ENCODE measurements around the gene GZMM.

The GZMM gene

GRCh38 chr19:566844-567243 lies 23.0 kb downstream of the GZMM start:
- DNase-seq (ENCODE audit: low read depth), result no peak

DNA sequence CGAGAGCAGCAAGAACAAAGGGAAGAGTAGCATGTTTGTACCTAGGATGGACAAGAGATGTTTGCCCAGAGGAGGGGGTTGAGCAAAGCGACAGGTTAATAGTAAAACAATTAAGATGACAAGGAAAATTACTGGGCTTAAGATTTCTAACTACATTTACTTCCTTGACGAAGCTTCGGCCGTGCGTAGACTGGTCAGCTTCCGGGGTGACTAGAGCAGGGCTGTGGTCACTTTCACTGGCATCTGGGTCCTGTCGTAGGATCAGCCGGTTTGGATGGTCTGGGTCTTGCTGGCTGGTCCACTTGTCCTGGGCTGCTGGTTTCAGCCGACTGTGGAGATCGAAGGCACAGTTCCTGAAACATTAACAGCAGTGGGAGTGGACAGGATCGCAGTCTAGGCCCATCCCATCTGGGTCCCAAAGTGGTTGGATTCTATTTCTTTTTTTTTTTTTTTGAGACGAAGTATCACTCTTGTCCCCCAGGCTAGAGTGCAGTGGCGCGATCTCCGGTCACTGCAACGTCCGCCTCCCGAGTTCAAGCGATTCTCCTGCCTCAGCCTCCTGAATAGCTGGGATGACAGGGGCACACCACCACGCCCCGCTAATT lies 23.5 kb downstream of the GZMM start:
- no peak for DNase-seq (ENCODE audit: low read depth)

- no peak for DNase-seq (ENCODE audit: low read depth)
These were observed 26.4 kb downstream of the GZMM start for GRCh38 chr19:570251-570686.

GRCh38 chr19:570937-571565 lies 27.2 kb downstream of the GZMM start:
- no peak for DNase-seq (ENCODE audit: low read depth)

- no peak for DNase-seq (ENCODE audit: low read depth)
These were observed 27.7 kb downstream of the GZMM start for GRCh38 chr19:571566-571974.

DNA sequence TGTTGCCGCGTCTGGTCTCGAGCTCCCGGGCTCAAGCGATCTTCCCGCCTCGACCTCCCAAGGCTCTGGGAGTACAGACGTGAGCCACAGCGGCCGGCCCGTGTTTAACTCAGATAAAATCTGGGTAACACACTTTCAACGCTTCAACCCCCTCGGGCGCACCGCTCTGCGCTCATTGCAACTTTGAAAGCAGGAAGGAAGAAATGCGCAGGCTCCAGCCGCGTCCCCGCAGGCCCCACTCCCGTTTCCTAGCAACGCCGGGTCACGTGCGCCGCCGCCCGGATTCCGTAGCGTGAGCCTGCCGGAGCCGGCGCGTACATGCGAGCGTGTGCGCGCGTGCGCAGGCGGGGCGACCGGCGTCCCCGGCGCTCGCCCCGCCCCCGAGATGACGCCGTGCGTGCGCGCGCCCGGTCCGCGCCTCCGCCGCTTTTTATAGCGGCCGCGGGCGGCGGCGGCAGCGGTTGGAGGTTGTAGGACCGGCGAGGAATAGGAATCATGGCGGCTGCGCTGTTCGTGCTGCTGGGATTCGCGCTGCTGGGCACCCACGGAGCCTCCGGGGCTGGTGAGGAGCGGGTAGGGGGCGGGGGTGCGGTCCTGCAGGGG lies 28.4 kb downstream of the GZMM start, which contains the start of gene BSG:
TSS of gene BSG (plus strand) at position 457 of the 603 bp plus-strand sequence. CDS start at position 496, 39 bp downstream.
- DNase-seq (ENCODE audit: low read depth), result peak; percentile 97

DNA sequence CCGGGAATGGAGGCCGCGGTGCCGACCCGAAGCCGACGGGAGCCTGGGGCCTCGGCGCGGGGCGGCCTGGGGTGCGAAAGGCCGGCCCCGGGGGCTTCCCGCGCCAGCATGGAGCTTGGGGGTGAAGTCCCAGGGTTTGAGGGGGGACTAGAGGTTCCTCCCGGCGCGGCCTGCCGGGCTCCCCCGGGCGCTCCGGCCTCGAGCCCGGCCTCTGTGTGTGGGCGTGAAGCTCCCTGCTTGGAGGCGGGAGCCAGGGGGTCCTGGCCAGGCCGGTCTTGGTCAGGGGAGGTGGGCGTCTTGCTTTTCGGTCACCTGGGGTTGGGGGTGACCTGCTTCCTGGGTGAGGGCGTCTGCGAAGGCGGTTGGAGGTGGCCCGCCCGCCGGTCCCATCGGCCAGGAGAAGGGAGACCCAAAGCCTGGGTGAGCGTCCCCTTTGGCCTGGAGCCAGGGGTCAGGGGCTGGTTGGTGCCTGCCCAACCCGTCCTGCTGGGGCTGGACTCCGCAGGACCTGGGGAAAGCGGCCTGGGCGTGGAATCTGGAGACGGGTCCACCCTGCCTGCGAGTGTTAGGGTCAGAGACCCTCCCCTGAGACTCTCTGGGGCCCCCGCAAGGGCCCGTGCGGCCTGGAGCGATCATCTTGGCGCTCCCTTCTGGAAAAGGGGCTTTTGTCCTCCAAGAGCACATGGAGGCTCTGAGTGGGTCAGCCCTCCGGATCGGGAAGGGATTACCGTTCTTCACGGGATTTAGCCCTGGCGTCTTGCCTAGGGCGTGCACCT lies 29.1 kb downstream of the GZMM start:
- no peak for DNase-seq (ENCODE audit: low read depth)

DNA sequence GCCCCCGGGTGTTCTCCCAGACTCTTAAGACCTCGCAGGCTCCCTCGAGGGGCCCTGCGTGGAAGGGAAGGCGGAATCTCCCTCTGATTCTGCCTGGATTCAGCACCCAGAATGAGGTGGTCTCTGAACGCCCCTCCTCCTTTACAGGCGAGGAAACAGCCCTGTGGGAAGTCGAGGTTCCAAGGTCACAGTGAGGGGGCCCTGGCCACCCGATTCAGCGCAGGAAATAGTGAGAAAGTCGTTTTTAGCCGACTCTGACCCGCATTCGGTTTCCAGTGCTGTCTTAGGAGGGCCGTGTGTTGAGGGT lies 29.6 kb downstream of the GZMM start:
- DNase-seq (ENCODE audit: low read depth), result no peak

GRCh38 chr19:574658-575526 lies 31.0 kb downstream of the GZMM start:
- no peak for DNase-seq (ENCODE audit: low read depth)

GRCh38 chr19:575527-576506 lies 32.0 kb downstream of the GZMM start:
- no peak for DNase-seq (ENCODE audit: low read depth)

DNA sequence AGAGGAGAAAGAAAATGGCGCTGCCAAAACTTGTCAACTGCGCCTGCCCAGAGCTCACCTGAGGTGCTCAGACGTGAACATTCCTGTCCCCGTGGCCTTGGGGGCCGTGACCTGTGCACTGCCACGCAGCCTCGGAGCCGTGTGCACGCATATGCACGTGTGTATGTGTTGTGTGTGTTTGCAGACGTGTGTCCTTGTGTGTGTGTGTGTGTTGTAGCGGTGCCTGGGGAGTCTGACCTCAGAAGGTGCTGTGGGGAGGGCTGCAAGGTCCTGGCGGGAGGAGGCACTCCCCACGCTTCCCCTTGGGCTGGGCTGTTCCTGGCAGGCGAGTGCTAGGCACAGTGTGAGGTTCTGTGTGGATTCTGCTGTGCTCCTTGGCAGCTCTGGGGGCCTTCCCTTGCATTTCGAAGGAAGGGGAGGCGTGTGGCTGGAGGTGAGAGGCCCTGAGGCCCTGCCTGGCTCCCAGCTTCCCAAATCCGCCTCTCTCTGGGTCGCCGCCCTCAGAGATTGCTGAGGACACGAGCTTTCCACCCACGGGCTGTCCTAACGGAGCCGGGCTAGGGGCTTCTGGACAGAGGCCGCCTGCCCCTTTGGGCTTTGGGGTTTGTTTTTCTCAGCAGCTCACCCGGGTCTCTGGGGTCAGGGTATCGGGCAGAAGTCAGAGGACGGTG lies 33.0 kb downstream of the GZMM start:
- DNase-seq (ENCODE audit: low read depth), result no peak

- DNase-seq (ENCODE audit: low read depth), result no peak
These were observed 33.9 kb downstream of the GZMM start for GRCh38 chr19:577439-578392.

- no peak for DNase-seq (ENCODE audit: low read depth)
These were observed 35.4 kb downstream of the GZMM start for GRCh38 chr19:579111-579841.

GRCh38 chr19:579842-580155 lies 35.9 kb downstream of the GZMM start:
- no peak for DNase-seq (ENCODE audit: low read depth)

DNA sequence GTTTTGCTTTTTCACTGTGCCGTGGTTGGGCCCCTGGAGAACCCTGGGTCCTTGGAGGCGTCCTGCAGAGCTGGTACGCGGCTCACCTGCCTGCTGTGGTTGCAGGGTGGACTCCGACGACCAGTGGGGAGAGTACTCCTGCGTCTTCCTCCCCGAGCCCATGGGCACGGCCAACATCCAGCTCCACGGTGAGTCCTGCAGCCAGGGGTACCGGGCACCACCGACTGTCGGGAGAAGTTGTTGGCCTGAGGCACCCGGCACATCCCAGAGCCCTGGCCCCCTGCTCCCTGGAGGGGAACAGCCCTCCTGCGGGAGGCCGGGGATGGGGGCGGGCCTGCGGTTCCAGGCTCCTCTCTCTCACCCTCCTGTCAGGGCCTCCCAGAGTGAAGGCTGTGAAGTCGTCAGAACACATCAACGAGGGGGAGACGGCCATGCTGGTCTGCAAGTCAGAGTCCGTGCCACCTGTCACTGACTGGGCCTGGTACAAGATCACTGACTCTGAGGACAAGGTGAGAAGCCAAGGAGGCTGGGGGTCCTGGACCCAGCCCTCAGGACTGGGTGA lies 36.5 kb downstream of the GZMM start:
- DNase-seq (ENCODE audit: low read depth), result no peak

DNA sequence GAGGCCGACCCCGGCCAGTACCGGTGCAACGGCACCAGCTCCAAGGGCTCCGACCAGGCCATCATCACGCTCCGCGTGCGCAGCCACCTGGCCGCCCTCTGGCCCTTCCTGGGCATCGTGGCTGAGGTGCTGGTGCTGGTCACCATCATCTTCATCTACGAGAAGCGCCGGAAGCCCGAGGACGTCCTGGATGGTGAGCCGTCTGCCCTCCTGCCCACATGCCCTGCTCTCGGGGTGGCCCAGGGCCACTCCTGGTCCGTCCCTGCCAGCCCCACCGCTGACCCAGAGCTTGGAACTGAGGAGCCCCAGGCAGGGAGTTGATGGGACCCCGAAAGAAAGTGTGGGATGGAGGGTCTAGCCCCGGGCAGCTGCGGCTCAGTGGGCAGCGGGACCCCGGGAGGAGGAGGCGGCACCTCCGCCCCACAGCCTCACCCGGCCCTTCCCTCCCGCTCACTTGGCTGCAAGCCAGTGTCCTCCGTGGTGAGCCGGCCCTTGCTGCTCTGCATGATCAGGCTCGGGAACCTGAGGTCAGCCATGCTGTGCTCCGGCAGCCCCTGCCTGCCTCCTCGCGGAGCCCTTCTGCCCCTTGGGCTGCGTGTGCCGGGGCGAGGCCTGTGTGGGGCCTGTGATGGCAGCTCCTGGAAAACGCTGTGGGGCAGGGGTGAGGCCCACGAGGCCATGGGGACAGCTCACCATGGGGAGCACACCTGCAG lies 37.7 kb downstream of the GZMM start:
- DNase-seq (ENCODE audit: low read depth), result no peak

GRCh38 chr19:582497-583197 lies 38.8 kb downstream of the GZMM start:
- no peak for DNase-seq (ENCODE audit: low read depth)
